GM18499 (cell line): Measurements from ENCODE around the gene ICE2.

Experiments used
- ATAC-seq: cut with Tn5 transposase; IDR thresholded peaks from one replicate; pipeline ENCODE4 v1.9.1; 2021; ENCODE audit warnings: moderate number of reproducible peaks; ENCODE audit not compliant: insufficient read depth, unreplicated experiment

Gene ICE2

GRCh38 chr15:60391722-60392315, 87.1 kb downstream of the ICE2 start:
- no peak for ATAC-seq

- ATAC-seq: no peak
These were observed 88.0 kb downstream of the ICE2 start for GRCh38 chr15:60390871-60391501.

- no peak for ATAC-seq
These were observed 88.7 kb downstream of the ICE2 start for GRCh38 chr15:60390231-60390630.

GRCh38 chr15:60389261-60390077, 89.5 kb downstream of the ICE2 start:
- ATAC-seq: peak; percentile 56

GRCh38 chr15:60387321-60387720, 91.6 kb downstream of the ICE2 start:
- ATAC-seq: no peak

GRCh38 chr15:60386615-60387014, 92.3 kb downstream of the ICE2 start:
- no peak for ATAC-seq

- ATAC-seq: no peak
These were observed 93.1 kb downstream of the ICE2 start for GRCh38 chr15:60385620-60386552.

- no peak for ATAC-seq
These were observed 94.3 kb downstream of the ICE2 start for GRCh38 chr15:60384526-60385126.

GRCh38 chr15:60384053-60384452, 94.9 kb downstream of the ICE2 start:
- no peak for ATAC-seq

- ATAC-seq: no peak
These were observed 95.9 kb downstream of the ICE2 start for GRCh38 chr15:60382773-60383674.

- no peak for ATAC-seq
These were observed 97.7 kb downstream of the ICE2 start for GRCh38 chr15:60381148-60381788.

- no peak for ATAC-seq
These were observed 99.2 kb downstream of the ICE2 start for GRCh38 chr15:60379525-60380274.

GRCh38 chr15:60379185-60379524, 99.8 kb downstream of the ICE2 start:
- no peak for ATAC-seq

- ATAC-seq: no peak
These were observed 102.3 kb downstream of the ICE2 start for GRCh38 chr15:60376677-60377095.

- no peak for ATAC-seq
These were observed 103.6 kb downstream of the ICE2 start for GRCh38 chr15:60375306-60375705.

- no peak for ATAC-seq
These were observed 104.3 kb downstream of the ICE2 start for GRCh38 chr15:60374628-60375081.

- no peak for ATAC-seq
These were observed 104.7 kb downstream of the ICE2 start for GRCh38 chr15:60374209-60374608.

- ATAC-seq: no peak
These were observed 105.2 kb downstream of the ICE2 start for GRCh38 chr15:60373745-60374144.
